ENCODE results near the gene POLR2B.
"Not testable (repeated sequence)": the region's sequence is repeated elsewhere in the genome, so short reads cannot be mapped to it uniquely, and the experiment has no call there.

Gene POLR2B

GRCh38 chr4:57041020-57041419 lies 62.3 kb downstream of the POLR2B start:
- Histone ChIP-seq H3K27me3 (ENCODE audit: control insufficient read depth, insufficient read depth, low read length) (no peaks in the 10 kb centered on the region), H3K36me3 (ENCODE audit: control insufficient read depth, insufficient read depth, low read length) (no peaks in the 10 kb centered on the region), H3K4me1 (ENCODE audit: control insufficient read depth, insufficient read depth, low read length) (no peaks in the 10 kb centered on the region), H3K4me3 (ENCODE audit: low read depth, low read length) (no peak overlapping the region), H3K9me3 (ENCODE audit: control insufficient read depth, insufficient read depth, low read length) (no peaks in the 10 kb centered on the region), H3K9ac (ENCODE audit: low read depth, low read length) (no peak overlapping the region)

DNA sequence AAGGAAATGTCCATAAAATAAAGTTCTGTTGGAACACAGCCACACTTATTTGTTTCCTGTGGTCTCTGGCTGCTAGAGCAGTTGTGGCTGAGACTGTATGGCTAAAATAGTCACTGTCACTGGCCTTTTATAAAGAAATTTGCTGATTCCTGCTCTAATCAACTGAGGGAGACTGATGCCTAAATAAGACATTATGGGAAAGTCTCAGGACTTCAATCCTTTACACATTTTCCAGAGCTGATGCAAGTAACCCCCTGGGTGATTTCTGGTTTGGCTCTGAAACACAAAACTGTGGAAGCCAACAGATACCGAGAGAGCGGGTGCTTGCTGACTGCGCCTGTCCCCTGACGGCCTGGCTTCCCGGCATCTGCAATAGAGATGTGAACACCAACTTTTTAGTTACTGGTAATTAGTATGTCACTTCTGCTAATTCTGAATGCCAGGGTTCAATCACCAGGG lies 64.0 kb downstream of the POLR2B start:
- Histone ChIP-seq H3K4me1 (ENCODE audit: control insufficient read depth, insufficient read depth, low read length) (no peaks in the 10 kb centered on the region), H3K36me3 (ENCODE audit: control insufficient read depth, insufficient read depth, low read length) (no peaks in the 10 kb centered on the region), H3K27me3 (ENCODE audit: control insufficient read depth, insufficient read depth, low read length) (no peaks in the 10 kb centered on the region), H3K4me3 (ENCODE audit: low read depth, low read length) (no peak overlapping the region), H3K9ac (ENCODE audit: low read depth, low read length) (no peak overlapping the region), H3K9me3 (ENCODE audit: control insufficient read depth, insufficient read depth, low read length) (no peaks in the 10 kb centered on the region)

DNA sequence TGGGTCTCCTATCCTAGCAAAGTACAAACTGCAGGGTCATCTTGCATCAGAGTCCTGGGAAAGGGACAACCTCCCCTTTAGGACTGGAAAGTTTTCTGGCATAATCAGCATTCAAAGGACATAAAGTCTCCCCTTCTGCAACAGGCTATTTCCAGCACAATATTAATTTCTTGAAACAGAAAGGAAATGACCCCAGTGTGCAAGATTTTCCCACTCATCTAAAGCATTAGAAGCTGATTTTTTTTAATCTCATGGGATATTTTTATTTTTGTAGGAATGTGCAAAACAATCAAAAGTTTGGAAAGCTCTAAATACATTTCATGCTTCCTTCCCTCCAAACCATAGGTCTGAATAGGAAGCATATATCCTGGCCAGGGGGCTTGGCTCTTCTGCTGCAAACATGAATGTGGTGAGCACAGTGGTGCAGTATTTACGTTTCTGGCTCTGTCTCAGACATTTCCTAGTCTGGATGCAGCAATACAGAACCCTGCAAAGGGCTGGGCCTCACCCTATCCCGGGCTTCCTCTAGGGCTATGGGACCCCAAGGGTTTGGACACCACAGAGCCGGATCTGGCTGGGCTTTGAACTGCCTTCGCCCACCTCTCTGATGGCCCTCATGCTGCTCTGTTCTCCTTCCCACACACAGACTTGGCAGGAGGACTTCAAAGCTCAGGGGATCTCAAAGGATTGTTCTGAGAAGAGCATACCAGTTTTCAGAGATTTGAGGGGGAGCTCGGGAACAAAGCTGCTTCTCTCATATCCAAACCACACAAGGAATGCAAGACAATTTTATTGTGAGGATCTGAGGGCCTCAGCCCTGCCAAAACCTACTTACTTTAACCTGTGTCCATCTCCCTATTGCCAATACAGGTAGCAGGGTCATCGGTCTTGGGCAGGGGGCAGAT lies 64.9 kb downstream of the POLR2B start:
- no peak overlapping the region for H3K9ac ChIP-seq (ENCODE audit: low read depth, low read length)
- H3K4me1 ChIP-seq (ENCODE audit: control insufficient read depth, insufficient read depth, low read length): no peaks in the 10 kb centered on the region
- H3K27me3 ChIP-seq (ENCODE audit: control insufficient read depth, insufficient read depth, low read length): no peaks in the 10 kb centered on the region
- H3K36me3 ChIP-seq (ENCODE audit: control insufficient read depth, insufficient read depth, low read length): no peaks in the 10 kb centered on the region
- H3K4me3 ChIP-seq (ENCODE audit: low read depth, low read length): no peak overlapping the region
- no peaks in the 10 kb centered on the region for H3K9me3 ChIP-seq (ENCODE audit: control insufficient read depth, insufficient read depth, low read length)

- no peak overlapping the region for H3K4me3 ChIP-seq (ENCODE audit: low read depth, low read length)
- no peaks in the 10 kb centered on the region for H3K4me1 ChIP-seq (ENCODE audit: control insufficient read depth, insufficient read depth, low read length)
- H3K36me3 ChIP-seq (ENCODE audit: control insufficient read depth, insufficient read depth, low read length): no peaks in the 10 kb centered on the region
- no peaks in the 10 kb centered on the region for H3K27me3 ChIP-seq (ENCODE audit: control insufficient read depth, insufficient read depth, low read length)
- no peak overlapping the region for H3K9ac ChIP-seq (ENCODE audit: low read depth, low read length)
- no peaks in the 10 kb centered on the region for H3K9me3 ChIP-seq (ENCODE audit: control insufficient read depth, insufficient read depth, low read length)
These were observed 65.6 kb downstream of the POLR2B start for GRCh38 chr4:57044279-57044678.

DNA sequence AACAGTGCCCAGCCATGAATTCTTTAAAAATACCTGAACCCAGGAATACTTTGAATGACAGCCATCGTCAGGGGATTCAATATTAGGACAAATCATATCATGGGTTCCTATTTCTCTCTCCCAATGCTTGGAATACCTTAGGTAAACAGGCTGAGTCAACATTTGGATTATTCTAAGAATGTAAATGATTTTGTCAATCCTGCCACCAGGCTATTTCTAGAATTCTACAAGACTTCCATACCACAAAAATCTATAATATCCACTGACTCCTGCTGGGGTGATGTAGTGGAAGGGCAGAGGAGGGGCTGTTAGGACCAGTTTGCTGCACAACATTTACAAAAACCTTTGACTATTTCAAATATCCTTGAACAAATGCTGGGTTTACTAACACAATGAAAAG lies 66.3 kb downstream of the POLR2B start:
- Histone ChIP-seq H3K9me3 (ENCODE audit: control insufficient read depth, insufficient read depth, low read length) (no peaks in the 10 kb centered on the region), H3K27me3 (ENCODE audit: control insufficient read depth, insufficient read depth, low read length) (no peaks in the 10 kb centered on the region), H3K36me3 (ENCODE audit: control insufficient read depth, insufficient read depth, low read length) (no peaks in the 10 kb centered on the region), H3K4me3 (ENCODE audit: low read depth, low read length) (no peak overlapping the region), H3K4me1 (ENCODE audit: control insufficient read depth, insufficient read depth, low read length) (no peaks in the 10 kb centered on the region), H3K9ac (ENCODE audit: low read depth, low read length) (no peak overlapping the region)

DNA sequence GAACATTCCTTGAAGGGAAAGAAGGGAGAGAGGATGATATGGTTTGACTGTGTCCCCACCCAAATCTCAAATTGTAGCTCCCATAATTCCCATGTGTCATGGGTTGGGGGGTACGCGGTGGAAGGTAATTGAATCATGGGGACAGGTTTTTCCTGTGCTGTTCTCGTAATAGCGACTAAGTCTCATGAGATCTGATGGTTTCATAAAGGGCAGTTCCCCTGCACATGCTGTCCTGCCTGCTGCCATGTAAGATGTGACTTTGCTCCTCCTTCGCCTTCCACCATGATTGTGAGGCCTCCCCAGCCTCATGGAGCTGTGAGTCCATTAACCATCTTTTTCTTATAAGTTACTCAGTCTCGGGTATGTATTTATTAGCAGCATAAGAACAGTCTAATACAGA lies 68.3 kb downstream of the POLR2B start:
- not testable (repeated sequence) for H3K4me3 ChIP-seq (ENCODE audit: low read depth, low read length); H3K9me3 ChIP-seq (ENCODE audit: control insufficient read depth, insufficient read depth, low read length); H3K36me3 ChIP-seq (ENCODE audit: control insufficient read depth, insufficient read depth, low read length); H3K4me1 ChIP-seq (ENCODE audit: control insufficient read depth, insufficient read depth, low read length); H3K27me3 ChIP-seq (ENCODE audit: control insufficient read depth, insufficient read depth, low read length); H3K9ac ChIP-seq (ENCODE audit: low read depth, low read length)

DNA sequence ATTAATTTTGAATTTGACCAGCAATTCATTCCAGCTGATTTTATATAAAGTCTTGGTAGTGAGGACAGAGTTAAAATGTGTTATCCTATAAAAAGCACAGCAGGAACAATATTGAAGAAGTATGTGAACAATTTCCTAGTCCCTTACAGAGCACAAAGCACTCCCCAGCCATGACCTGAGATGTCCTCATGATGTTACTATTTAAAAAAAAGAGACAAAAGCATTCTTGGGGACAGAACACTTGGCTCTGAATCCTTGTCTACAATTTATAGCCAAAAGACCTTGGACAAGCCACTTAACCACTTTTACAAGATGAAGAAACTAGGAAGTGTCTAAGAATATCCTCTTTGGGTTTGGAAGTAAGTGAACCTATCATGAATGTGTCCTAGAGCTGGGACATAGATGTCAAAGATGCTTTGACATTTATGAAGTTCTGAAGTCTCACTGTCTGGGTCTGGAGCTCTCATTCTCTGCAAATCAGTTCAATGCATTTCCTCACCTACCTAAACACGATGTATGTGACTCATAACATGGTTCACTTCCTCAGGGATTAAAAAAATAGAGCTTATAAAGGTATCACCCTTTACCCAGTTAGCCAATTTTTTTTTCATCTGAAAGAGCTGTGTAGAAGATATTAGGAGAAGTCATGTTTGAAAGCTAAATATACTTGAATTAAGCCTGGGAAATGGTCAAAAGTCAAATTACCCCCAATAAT lies 70.1 kb downstream of the POLR2B start:
- H3K4me3 ChIP-seq (ENCODE audit: low read depth, low read length): no peak overlapping the region
- no peaks in the 10 kb centered on the region for H3K36me3 ChIP-seq (ENCODE audit: control insufficient read depth, insufficient read depth, low read length)
- H3K4me1 ChIP-seq (ENCODE audit: control insufficient read depth, insufficient read depth, low read length): no peaks in the 10 kb centered on the region
- no peaks in the 10 kb centered on the region for H3K9me3 ChIP-seq (ENCODE audit: control insufficient read depth, insufficient read depth, low read length)
- H3K27me3 ChIP-seq (ENCODE audit: control insufficient read depth, insufficient read depth, low read length): no peaks in the 10 kb centered on the region
- no peak overlapping the region for H3K9ac ChIP-seq (ENCODE audit: low read depth, low read length)

GRCh38 chr4:57051095-57051494 lies 72.4 kb downstream of the POLR2B start:
- no peaks in the 10 kb centered on the region for H3K4me1 ChIP-seq (ENCODE audit: control insufficient read depth, insufficient read depth, low read length)
- H3K36me3 ChIP-seq (ENCODE audit: control insufficient read depth, insufficient read depth, low read length): no peaks in the 10 kb centered on the region
- no peak overlapping the region for H3K9ac ChIP-seq (ENCODE audit: low read depth, low read length)
- H3K4me3 ChIP-seq (ENCODE audit: low read depth, low read length): no peak overlapping the region
- H3K27me3 ChIP-seq (ENCODE audit: control insufficient read depth, insufficient read depth, low read length): no peaks in the 10 kb centered on the region
- no peaks in the 10 kb centered on the region for H3K9me3 ChIP-seq (ENCODE audit: control insufficient read depth, insufficient read depth, low read length)

DNA sequence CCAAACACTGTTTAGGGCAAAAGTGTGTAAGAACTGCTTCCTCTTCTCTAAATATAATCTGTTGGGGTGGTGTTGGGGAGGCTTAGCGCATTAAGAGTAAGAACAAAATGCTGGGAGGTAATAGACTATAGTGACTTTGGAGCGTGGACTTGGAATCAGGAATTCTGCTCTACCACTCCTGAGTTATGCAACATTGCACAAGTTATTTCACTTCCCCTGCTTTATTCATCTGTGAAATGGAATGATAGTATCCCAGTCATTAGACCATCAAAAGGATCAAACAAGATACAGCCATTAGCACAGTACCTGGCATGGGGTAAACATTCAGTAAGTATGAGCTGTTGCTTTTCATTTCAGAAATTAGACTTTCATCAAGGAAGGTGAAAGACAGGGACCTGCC lies 72.8 kb downstream of the POLR2B start:
- Histone ChIP-seq H3K4me3 (ENCODE audit: low read depth, low read length) (no peak overlapping the region), H3K9me3 (ENCODE audit: control insufficient read depth, insufficient read depth, low read length) (no peaks in the 10 kb centered on the region), H3K36me3 (ENCODE audit: control insufficient read depth, insufficient read depth, low read length) (no peaks in the 10 kb centered on the region), H3K4me1 (ENCODE audit: control insufficient read depth, insufficient read depth, low read length) (no peaks in the 10 kb centered on the region), H3K9ac (ENCODE audit: low read depth, low read length) (no peak overlapping the region), H3K27me3 (ENCODE audit: control insufficient read depth, insufficient read depth, low read length) (peaks cover 1% of the 10 kb centered on the region)

DNA sequence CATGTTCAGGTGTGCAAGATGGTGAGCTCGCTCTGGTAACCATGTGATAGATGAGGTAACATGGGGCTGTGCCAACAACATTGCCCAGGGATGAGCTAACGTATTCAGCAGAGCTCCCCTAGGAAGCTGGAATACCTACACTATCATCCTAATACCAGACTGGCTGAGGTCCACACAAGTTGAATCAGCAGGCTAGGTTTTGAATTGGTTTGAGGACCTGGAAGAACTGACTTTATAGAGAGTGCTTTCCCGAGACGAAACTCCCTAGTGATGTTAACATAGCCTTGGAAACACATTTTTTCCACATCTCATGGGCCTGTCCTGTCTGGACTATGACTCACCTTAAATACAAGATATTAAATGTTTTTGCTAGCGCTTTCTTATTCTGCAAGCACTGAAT lies 74.8 kb downstream of the POLR2B start:
- H3K4me1 ChIP-seq (ENCODE audit: control insufficient read depth, insufficient read depth, low read length): no peaks in the 10 kb centered on the region
- no peaks in the 10 kb centered on the region for H3K36me3 ChIP-seq (ENCODE audit: control insufficient read depth, insufficient read depth, low read length)
- no peak overlapping the region for H3K4me3 ChIP-seq (ENCODE audit: low read depth, low read length)
- no peaks in the 10 kb centered on the region for H3K9me3 ChIP-seq (ENCODE audit: control insufficient read depth, insufficient read depth, low read length)
- H3K27me3 ChIP-seq (ENCODE audit: control insufficient read depth, insufficient read depth, low read length): peaks cover 2% of the 10 kb centered on the region
- H3K9ac ChIP-seq (ENCODE audit: low read depth, low read length): no peak overlapping the region

- H3K9ac ChIP-seq (ENCODE audit: low read depth, low read length): no peak overlapping the region
- no peaks in the 10 kb centered on the region for H3K36me3 ChIP-seq (ENCODE audit: control insufficient read depth, insufficient read depth, low read length)
- no peaks in the 10 kb centered on the region for H3K4me1 ChIP-seq (ENCODE audit: control insufficient read depth, insufficient read depth, low read length)
- no peak overlapping the region for H3K4me3 ChIP-seq (ENCODE audit: low read depth, low read length)
- H3K27me3 ChIP-seq (ENCODE audit: control insufficient read depth, insufficient read depth, low read length): peaks cover 2% of the 10 kb centered on the region
- H3K9me3 ChIP-seq (ENCODE audit: control insufficient read depth, insufficient read depth, low read length): no peaks in the 10 kb centered on the region
These were observed 77.2 kb downstream of the POLR2B start for GRCh38 chr4:57055886-57056285.

All from iPS-15b (cell line).